Large intestine (tissue), 3 donors: ENCODE measurements around the gene PRLR. TPM values are rescaled to one million over a fixed set of nuclear protein-coding genes. Genes with fewer than 3 reads are reported as not detected.
A peak's percentile ranks its signal among the peaks of the same experiment; 100 is the strongest.

Experiments used
- DNase-seq, 2 donors: peaks; one replicate each; pipeline versions ENCODE4 v3.0.0 to v3.0.0-alpha.2; 2013
- H3K27ac ChIP-seq: one replicate; pipeline ENCODE4 v1.5.1; 2013; ENCODE audit warnings: low read length
- H3K27me3 ChIP-seq: 2 replicates; pipeline ENCODE4 v1.6.1; 2013; ENCODE audit warnings: low read length; ENCODE audit not compliant: control insufficient read depth, insufficient read depth
- H3K36me3 ChIP-seq: 2 replicates; pipeline ENCODE4 v1.6.1; 2013; ENCODE audit warnings: low read length; ENCODE audit not compliant: control insufficient read depth, insufficient read depth
- H3K4me1 ChIP-seq: one replicate; pipeline ENCODE4 v1.6.1; 2013; ENCODE audit warnings: low read length; ENCODE audit not compliant: control insufficient read depth, insufficient read depth
- H3K4me3 ChIP-seq: one replicate; pipeline ENCODE4 v1.5.1; 2013; ENCODE audit warnings: low read length
- H3K9me3 ChIP-seq: one replicate; pipeline ENCODE4 v1.6.1; 2013; ENCODE audit warnings: mild to moderate bottlenecking, low read depth, low read length, moderate library complexity; ENCODE audit not compliant: control insufficient read depth
- WGBS: methylation state at CpG from one replicate; pipeline ENCODE4 v1.1.5; 2013; ENCODE audit warnings: low lambda C conversion rate; ENCODE audit not compliant: insufficient coverage; 5-methylcytosine and 5-hydroxymethylcytosine counted together
- polyA plus RNA-seq: library from polyadenylated mRNA; unstranded; fragments of 120-200 nt; gene quantifications from one replicate; pipeline ENCODE4 v1.2.1, GENCODE V29; 2013

The PRLR gene
- polyA plus RNA-seq, 1 donor = 56.0 TPM

DNA sequence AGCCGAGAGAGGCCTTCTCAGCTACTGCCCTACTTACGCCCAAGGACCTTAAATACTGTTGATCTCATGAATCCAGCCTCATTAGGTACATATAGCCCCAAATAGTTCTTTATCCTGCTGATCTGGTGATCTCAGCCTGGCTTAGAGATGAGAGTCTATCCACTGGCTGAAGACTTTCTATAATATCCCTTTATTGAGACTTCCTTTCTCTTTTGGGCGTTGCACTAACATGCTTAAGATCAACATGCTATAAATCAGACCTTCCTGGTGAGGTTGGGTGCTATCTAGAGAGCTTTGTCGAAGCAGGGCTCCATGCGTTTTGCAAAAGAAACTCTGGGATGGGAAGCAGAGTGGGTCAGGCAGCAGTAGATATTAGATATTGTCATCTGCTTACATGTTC is 138.6 kb downstream of the PRLR start:
- no peak for DNase-seq

DNA sequence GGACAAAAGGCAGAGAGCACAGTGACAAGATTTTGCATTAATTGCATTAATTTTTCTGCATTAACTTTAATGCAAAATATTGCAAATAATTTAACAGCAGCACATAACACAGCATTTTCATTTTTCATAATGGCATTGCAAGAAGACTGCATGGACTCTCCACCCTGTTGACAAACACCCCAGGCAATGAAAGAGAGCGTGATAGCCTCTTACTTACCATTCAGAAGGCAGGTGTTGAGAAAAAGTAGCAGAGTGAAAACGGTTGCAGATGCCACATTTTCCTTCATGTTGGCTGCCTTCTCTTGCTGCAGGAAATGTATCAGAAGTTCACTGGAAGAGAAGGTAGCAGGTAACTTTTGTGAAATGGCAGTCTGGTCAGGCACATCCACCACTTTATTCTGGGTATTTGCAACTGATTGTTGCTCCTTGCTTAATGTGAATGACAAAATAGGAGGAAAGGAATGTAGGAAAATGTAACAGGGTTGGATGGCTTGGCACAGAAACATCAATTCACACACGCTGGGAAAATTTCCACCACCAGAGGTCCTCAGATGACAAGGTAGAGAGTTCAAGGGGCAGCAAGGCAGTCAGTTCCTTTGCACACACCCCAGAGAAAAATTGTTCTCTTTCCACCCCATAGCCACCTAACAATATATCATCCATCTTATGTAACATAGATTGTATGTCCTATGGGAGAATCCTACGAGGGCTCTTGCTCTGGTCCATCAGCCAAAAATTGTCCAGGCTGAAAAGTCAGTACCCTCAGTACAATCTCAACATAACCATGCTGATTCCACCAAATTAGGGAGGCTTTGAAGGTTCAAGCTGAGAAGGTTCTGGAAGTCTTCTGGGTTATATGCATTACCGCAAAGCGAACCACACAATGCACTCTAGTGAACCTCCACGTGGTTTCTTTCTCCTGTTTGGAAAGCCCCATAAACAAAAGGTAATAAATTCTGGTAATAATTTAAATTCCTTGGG is 140.7 kb downstream of the PRLR start:
- Histone ChIP-seq H3K9me3 (no peaks in the 10 kb centered on the region), H3K27me3 (no peaks in the 10 kb centered on the region), H3K4me3 (no peak overlapping the region), H3K27ac (no peak overlapping the region), H3K36me3 (peaks cover 24% of the 10 kb centered on the region), H3K4me1 (peaks cover 3% of the 10 kb centered on the region)
- peak; percentile 43 to 47 for DNase-seq
- WGBS = no CpG with 5 or more reads among the region's 7 CpGs

More for the DNA sequence above, 138.6 kb downstream of the PRLR start:
- no peak overlapping the region for H3K4me3 ChIP-seq
- peaks cover 14% of the 10 kb centered on the region for H3K36me3 ChIP-seq
- H3K9me3 ChIP-seq = no peaks in the 10 kb centered on the region
- H3K27ac ChIP-seq = no peak overlapping the region
- WGBS = 100% methylated on average over 1 of the region's 5 CpGs
- H3K4me1 ChIP-seq = peaks cover 3% of the 10 kb centered on the region
- no peaks in the 10 kb centered on the region for H3K27me3 ChIP-seq

DNA sequence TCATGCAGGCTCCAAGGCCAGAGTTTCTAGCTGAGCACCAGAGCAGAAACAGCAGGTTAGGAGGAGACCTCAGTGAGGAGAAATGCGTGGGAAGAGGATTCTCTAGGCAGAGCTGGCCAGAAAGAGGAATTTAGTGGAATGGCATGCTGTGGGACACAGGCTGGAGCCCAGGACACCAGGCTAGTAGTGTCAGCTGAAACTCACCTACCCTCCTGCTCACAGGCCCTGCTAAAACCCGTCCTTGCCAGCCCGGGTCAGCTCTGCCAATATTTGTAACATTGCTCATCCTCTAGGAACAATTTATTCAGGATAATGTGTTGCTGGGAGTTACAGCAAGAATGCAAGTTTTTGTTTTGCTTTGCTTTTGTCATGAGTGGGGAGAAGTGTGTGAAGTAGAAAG is 142.3 kb downstream of the PRLR start:
- Histone ChIP-seq H3K27ac (no peak overlapping the region), H3K27me3 (no peaks in the 10 kb centered on the region), H3K36me3 (peaks cover 33% of the 10 kb centered on the region), H3K4me3 (no peak overlapping the region), H3K4me1 (no peaks in the 10 kb centered on the region), H3K9me3 (no peaks in the 10 kb centered on the region)
- no CpG with 5 or more reads among the region's 3 CpGs for WGBS
- DNase-seq = no peak

DNA sequence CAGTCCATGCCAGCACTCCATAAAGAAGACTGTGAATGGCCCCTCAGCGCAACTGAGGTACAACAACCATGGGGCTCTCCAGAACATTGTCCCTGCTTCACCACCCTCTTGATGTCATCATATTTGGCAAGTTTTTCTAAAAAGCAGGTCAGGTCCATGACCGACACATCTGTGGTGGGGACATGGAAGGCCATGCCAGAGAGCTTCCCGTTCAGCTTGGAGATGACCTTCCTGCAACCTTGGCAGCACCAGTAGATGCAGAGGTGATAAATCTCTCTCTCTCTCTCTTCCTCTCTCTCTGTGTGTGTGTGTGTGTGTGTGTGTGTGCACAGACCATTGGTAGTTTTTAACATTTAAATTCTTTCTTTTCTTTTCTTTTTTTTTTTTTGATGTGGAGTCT is 147.1 kb downstream of the PRLR start:
- Histone ChIP-seq H3K9me3 (no peaks in the 10 kb centered on the region), H3K27ac (no peak overlapping the region), H3K4me1 (no peaks in the 10 kb centered on the region), H3K36me3 (peaks cover 30% of the 10 kb centered on the region), H3K27me3 (no peaks in the 10 kb centered on the region), H3K4me3 (no peak overlapping the region)
- no peak for DNase-seq
- WGBS = 100% methylated on average over 1 of the region's 3 CpGs

DNA sequence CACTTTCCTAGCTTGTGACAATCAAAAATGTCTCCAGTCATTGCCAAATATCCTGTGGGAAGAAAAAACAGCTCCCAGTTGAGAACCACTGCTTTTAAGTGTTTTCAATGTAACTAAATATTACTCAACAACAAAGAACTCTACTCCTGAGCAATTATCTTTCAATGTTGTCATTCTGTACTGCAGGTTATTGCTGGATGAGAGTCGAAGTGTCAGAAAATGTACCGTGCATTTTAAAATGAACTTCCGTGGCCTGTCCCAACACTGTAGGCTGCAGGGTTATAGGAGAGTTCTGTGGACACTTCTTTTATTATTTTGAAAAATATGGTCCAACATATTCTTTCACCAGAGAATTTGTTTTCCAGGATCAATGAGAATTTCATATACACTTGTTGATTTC is 147.8 kb downstream of the PRLR start:
- H3K9me3 ChIP-seq = no peaks in the 10 kb centered on the region
- no peaks in the 10 kb centered on the region for H3K27me3 ChIP-seq

DNA sequence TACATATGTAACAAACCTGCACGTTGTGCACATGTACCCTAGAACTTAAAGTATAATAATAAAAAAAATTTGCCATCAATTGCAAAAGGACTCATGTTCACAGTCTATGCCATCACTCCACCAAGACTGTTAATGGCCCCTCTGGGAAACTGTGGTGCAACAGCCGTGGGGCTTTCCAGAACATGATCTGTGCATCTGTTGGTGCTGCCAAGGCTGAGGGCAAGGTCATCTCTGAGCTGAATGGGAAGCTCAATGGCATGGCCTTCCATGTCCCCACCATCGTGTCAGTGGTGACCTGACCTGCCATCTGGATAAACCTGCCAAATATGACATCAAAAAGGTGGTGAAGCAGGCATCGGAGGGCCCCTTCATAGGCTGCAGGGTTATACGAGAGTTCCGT is 149.2 kb downstream of the PRLR start:
- Histone ChIP-seq H3K27ac (no peak overlapping the region), H3K9me3 (no peaks in the 10 kb centered on the region), H3K27me3 (no peaks in the 10 kb centered on the region), H3K36me3 (peaks cover 25% of the 10 kb centered on the region), H3K4me3 (no peak overlapping the region), H3K4me1 (no peaks in the 10 kb centered on the region)
- 100% methylated on average over 2 of the region's 6 CpGs for WGBS
- DNase-seq = no peak

More for the DNA sequence above, 147.8 kb downstream of the PRLR start:
- 80% methylated on average over 1 of the region's 3 CpGs for WGBS
- peaks cover 27% of the 10 kb centered on the region for H3K36me3 ChIP-seq
- no peak overlapping the region for H3K4me3 ChIP-seq
- H3K4me1 ChIP-seq = no peaks in the 10 kb centered on the region
- DNase-seq = no peak
- no peak overlapping the region for H3K27ac ChIP-seq

DNA sequence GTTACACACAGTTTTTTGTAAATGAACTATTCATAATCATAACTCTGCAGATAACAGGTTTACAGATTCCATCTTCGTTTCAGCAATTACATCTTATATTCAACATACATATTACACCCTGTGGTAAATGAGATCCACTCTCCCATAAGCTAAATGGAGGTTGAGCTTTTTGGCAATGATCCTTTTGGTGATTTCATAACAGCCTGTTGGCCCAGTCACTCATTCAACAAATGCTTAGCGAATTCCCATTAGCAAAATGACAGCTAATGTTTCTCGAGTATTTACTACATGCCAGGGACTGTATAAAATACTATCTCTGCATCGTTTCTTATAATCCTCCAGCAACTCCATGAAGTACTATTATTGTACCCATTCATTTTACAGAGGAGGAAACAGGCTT is 157.1 kb downstream of the PRLR start:
- no peaks in the 10 kb centered on the region for H3K9me3 ChIP-seq
- no peak for DNase-seq
- no peak overlapping the region for H3K27ac ChIP-seq
- WGBS = 100% methylated on average over 1 of the region's 4 CpGs
- no peaks in the 10 kb centered on the region for H3K4me1 ChIP-seq
- H3K4me3 ChIP-seq = no peak overlapping the region
- H3K36me3 ChIP-seq = peaks cover 21% of the 10 kb centered on the region
- H3K27me3 ChIP-seq = no peaks in the 10 kb centered on the region

DNA sequence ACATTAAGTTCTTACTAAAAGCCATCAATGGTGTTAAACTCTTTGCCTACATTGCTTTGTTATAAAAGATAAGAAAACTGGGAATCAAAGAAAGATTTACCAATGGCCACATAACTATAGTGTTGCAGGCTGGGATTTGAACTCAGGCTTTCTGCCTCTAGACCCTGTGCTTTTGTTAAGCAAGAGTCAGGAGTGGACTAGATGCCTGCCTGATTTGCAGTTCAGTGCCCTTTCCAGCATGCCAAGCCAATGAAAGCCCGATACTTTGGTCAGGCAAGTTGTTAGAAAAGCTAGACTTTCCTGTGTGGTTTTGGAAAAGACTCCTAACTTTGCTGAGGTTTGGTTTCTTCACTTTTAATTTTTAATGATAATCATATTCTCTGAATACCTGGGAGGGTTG is 161.1 kb downstream of the PRLR start:
- Histone ChIP-seq H3K9me3 (no peaks in the 10 kb centered on the region), H3K36me3 (peaks cover 48% of the 10 kb centered on the region), H3K4me1 (no peaks in the 10 kb centered on the region), H3K27ac (no peak overlapping the region), H3K27me3 (no peaks in the 10 kb centered on the region), H3K4me3 (no peak overlapping the region)
- DNase-seq = no peak
- WGBS = no CpG with 5 or more reads among the region's 1 CpG

DNA sequence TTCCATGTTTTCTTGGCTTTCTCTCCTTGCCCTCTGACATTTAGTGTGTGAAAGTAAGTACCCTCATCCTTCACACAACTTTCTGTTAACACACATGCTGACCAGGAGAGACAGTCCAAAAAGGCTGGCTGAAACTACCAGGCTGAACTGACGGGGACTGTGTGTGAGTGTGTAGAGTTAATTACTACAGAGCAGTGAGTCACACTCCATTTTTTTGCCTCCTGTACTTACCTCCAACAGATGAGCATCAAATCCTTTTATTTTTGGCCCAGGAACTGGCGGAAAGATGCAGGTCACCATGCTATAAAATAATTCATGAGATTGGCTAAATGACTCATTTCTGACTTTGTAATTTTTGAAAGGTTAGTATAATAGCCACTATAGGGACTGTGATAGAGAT is 162.3 kb downstream of the PRLR start:
- no peaks in the 10 kb centered on the region for H3K9me3 ChIP-seq
- H3K4me1 ChIP-seq = no peaks in the 10 kb centered on the region
- DNase-seq = no peak
- H3K4me3 ChIP-seq = no peak overlapping the region
- 100% methylated on average over 1 of the region's 2 CpGs for WGBS
- no peaks in the 10 kb centered on the region for H3K27me3 ChIP-seq
- H3K27ac ChIP-seq = no peak overlapping the region
- peaks cover 43% of the 10 kb centered on the region for H3K36me3 ChIP-seq

DNA sequence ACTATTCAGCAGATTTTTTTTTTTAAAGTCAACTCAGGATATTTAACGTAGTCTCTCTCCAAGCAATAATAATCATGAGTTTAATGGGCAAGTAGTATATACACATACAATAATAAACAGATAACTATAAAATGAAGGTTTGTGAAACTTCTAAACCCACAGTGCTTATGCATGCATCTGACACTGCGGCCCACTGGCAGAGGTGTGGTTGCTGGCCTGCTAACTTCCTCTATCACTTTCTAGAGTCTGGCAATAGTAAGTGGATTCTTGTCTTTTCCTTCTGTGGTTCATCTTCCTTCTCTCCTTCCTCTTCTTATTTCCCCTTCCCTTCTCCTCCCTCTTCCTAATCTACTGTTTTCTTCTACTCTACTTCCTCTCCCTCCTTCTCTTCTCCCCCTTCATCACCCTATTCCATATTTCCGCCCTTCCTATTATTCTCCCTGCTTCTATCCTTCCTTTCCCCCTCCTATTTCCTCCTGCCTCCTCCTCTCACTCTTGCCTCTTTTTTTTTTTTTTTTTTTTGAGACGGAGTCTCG is 164.0 kb downstream of the PRLR start:
- no peaks in the 10 kb centered on the region for H3K27me3 ChIP-seq
- 100% methylated on average over 1 of the region's 5 CpGs for WGBS
- DNase-seq = no peak
- no peak overlapping the region for H3K27ac ChIP-seq
- H3K4me3 ChIP-seq = no peak overlapping the region
- no peaks in the 10 kb centered on the region for H3K9me3 ChIP-seq
- H3K36me3 ChIP-seq = peaks cover 40% of the 10 kb centered on the region
- H3K4me1 ChIP-seq = peaks cover 4% of the 10 kb centered on the region
